ENCODE measurements around the gene QKI. TPM values are rescaled to one million over a fixed set of nuclear protein-coding genes. Genes with fewer than 3 reads are reported as not detected.

Gene QKI
- total RNA-seq, 2 donors from 2014 or later, result 9.1 to 28.0 TPM

DNA sequence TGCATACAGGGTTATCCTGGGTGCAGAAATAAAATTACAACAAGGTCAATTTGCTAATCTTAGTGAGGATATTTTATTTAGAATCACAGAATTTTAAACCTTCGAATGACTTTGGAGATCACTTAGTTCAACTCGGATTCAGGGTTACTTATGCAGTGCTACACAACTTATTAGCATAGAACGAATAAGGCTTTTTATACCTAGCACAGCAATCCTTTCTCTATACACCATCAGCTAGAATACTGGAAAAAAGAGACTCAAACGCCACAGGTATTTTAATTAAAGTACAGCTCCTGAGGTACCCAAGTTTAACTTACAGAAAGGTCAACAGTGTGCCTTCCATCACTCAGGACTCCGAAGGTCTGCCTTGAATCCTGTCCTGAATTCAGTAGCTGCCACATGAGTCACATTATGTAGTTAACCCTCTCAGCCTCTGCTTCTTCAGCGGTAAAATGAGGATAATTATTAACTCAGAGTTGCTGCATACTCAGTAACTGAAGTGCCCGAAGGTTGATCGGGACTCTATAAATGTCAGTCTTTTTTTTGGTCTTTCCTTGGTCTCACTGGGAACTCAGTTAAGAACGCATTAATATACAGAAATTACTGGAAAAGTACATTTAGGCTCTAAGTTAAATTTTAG is 6.0 kb upstream of the QKI start:
- H3K27me3 ChIP-seq, result peaks cover 4% of the 10 kb centered on the region
- H3K36me3 ChIP-seq, result no peaks in the 10 kb centered on the region
- H3K27ac ChIP-seq, result no peak overlapping the region
- no peaks in the 10 kb centered on the region for H3K4me1 ChIP-seq
- intact Hi-C loops (cut with DNase I), result no loop called here
- H3K4me3 ChIP-seq, result no peak overlapping the region
- no peak overlapping the region for H3K9ac ChIP-seq (ENCODE audit: low read depth in 2 of 2, low read length in 2 of 2)
- TF ChIP-seq CTCF (IDR thresholded peaks at IDR 0.05), result no peak
- no peak for DNase-seq
- H3K9me3 ChIP-seq, result no peaks in the 10 kb centered on the region

- Histone ChIP-seq H3K9me3 (no peaks in the 10 kb centered on the region), H3K27ac (no peak overlapping the region), H3K4me3 (no peak overlapping the region), H3K9ac (ENCODE audit: low read depth in 2 of 2, low read length in 2 of 2) (no peak overlapping the region), H3K4me1 (no peaks in the 10 kb centered on the region), H3K36me3 (no peaks in the 10 kb centered on the region), H3K27me3 (peaks cover 9% of the 10 kb centered on the region)
- intact Hi-C loops (cut with DNase I), result no loop called here
- no peak for TF ChIP-seq CTCF (IDR thresholded peaks at IDR 0.05)
- no peak for DNase-seq
Observed at GRCh38 chr6:163409712-163410111, 4.8 kb upstream of the QKI start.

DNA sequence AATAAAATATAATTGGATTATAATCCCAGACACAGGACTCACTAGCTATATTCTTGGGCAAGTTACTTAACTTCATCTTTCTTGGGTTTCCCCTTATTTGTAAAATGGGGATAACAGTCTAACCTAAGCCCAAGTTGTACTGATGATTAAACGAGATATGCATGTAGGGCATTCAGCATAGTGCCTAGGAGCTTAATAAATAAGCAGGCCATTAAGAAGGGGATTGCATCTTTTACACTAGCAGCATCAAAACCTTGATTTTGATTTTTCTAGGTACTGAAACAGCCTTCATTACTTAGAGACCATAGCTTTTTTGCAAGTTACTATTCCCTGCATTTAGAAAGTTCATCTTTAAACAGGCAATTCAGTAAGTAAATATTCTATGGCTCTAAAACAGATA is 2.2 kb upstream of the QKI start:
- intact Hi-C loops (cut with DNase I), result no loop called here
- no peaks in the 10 kb centered on the region for H3K36me3 ChIP-seq
- H3K4me3 ChIP-seq, result no peak overlapping the region
- no peak for TF ChIP-seq CTCF (IDR thresholded peaks at IDR 0.05)
- no peaks in the 10 kb centered on the region for H3K9me3 ChIP-seq
- peak overlapping the region in 1 of 2 donors; percentile 61 for H3K9ac ChIP-seq (ENCODE audit: low read depth in 2 of 2, low read length in 2 of 2)
- H3K27ac ChIP-seq, result peak overlapping the region; percentile 97
- DNase-seq, result no peak
- H3K27me3 ChIP-seq, result peaks cover 17% of the 10 kb centered on the region
- H3K4me1 ChIP-seq, result no peaks in the 10 kb centered on the region

- Histone ChIP-seq H3K36me3 (no peaks in the 10 kb centered on the region), H3K27ac (peak overlapping the region; percentile 97), H3K9me3 (no peaks in the 10 kb centered on the region), H3K27me3 (peaks cover 22% of the 10 kb centered on the region), H3K4me3 (peak overlapping the region; percentile 62), H3K9ac (ENCODE audit: low read depth in 2 of 2, low read length in 2 of 2) (peak overlapping the region; percentile 61 to 90), H3K4me1 (no peaks in the 10 kb centered on the region)
- intact Hi-C loops (cut with DNase I), result no loop called here
- TF ChIP-seq CTCF (IDR thresholded peaks at IDR 0.05), result no peak
- DNase-seq, result no peak
Observed at GRCh38 chr6:163412801-163413344, 1.6 kb upstream of the QKI start.

DNA sequence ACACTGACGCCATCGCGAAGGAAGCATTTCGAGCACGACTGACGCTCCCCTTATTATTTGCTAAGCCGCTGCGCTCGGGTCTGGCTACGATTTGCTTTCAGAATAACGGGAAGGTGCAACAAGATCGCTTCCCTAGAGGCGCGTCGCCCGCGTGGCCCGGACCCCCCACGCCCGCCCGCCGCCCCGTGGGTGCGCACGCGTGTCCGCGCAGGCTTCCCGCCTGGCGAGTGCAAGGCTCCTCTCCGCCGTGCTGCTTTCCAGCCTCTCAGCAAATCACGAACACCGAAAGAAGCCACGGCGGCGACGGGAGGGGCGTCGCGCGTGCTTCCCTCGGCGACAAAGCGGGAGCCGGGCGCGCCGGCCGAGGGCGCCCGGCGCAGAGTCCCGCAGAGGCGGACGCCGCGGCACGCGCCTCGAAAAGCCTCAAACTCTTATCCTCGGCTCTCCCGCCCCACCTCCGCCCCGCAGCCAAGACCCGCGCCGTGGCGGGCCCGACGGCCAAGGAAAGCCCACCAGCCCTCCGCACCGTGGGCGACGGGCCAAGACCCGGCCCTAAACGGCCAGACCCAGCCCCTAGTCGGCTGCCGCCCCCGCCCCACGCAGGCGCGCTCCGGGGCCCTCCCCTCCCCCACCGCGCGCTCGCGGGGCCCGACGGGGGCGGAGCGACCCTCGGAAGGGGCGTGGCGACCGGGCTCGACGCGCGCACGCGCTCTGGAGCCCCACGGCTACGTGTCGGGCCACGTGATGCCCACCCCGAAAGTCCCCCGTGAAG is 987 bp upstream of the QKI start:
- H3K27ac ChIP-seq, result peak overlapping the region; percentile 97
- peak; percentile 72 for DNase-seq
- intact Hi-C loops (cut with DNase I), result no loop called here

More for the DNA sequence above, 987 bp upstream of the QKI start:
- Histone ChIP-seq H3K4me1 (no peaks in the 10 kb centered on the region), H3K27me3 (peaks cover 22% of the 10 kb centered on the region), H3K36me3 (no peaks in the 10 kb centered on the region), H3K9ac (ENCODE audit: low read depth in 2 of 2, low read length in 2 of 2) (peak overlapping the region; percentile 61 to 90), H3K4me3 (peak overlapping the region; percentile 62), H3K9me3 (no peaks in the 10 kb centered on the region)
- TF ChIP-seq CTCF (IDR thresholded peaks at IDR 0.05), result no peak

Measured in colonic mucosa (tissue), 4 donors.